BJ (cell line): ENCODE measurements around the gene LZTR1. TPM values are rescaled to one million over a fixed set of nuclear protein-coding genes. Genes with fewer than 3 reads are reported as not detected.

Experiments
- CTCF ChIA-PET: fragments of 350-600 bp; formaldehyde crosslinking; extraction: SDS; loops from one replicate; lab custom pipeline; 2021; ENCODE audit warnings: antibody characterized with exemption, inconsistent platforms; lab: Yijun Ruan, JAX
- POLR2A ChIA-PET: fragments of 300-600 bp; sonication (Branson Sonifier 250); formaldehyde crosslinking; extraction: SDS; loops from one replicate; lab custom pipeline; 2021; ENCODE audit warnings: antibody characterized with exemption; lab: Charles Lee
- DNase-seq: peaks from one replicate; pipeline ENCODE4 v3.0.0-alpha.2; 2011; ENCODE audit warnings: low read depth
- H3K27me3 ChIP-seq: 2 replicates; pipeline ENCODE4 v1.6.0; 2011; ENCODE audit warnings: low read length; ENCODE audit not compliant: control insufficient read depth, insufficient read depth
- H3K36me3 ChIP-seq: 2 replicates; pipeline ENCODE4 v1.5.1; 2011; ENCODE audit warnings: low read length; ENCODE audit not compliant: control insufficient read depth, insufficient read depth
- H3K4me3 ChIP-seq: 2 replicates; pipeline ENCODE4 v1.5.1; 2011; ENCODE audit warnings: low read depth, mild to moderate bottlenecking, control low read depth, low read length
- polyA plus RNA-seq: library from polyadenylated mRNA; depleted of rRNA; stranded (reverse); fragments of >200 nt; gene quantifications from 2 replicates; pipeline ENCODE4 v1.2.3, GENCODE V29; 2011
- TF ChIP-seq, protein P1 (sequence below): IDR thresholded peaks from 2 replicates; pipeline ENCODE4 v1.5.1; 2011; ENCODE audit warnings: low read depth, mild to moderate bottlenecking, control low read depth, inconsistent platforms, low read length, moderate library complexity; ENCODE audit not compliant: insufficient read depth

LZTR1 gene
- polyA plus RNA-seq, 1 experiment, result 45.9 TPM

DNA sequence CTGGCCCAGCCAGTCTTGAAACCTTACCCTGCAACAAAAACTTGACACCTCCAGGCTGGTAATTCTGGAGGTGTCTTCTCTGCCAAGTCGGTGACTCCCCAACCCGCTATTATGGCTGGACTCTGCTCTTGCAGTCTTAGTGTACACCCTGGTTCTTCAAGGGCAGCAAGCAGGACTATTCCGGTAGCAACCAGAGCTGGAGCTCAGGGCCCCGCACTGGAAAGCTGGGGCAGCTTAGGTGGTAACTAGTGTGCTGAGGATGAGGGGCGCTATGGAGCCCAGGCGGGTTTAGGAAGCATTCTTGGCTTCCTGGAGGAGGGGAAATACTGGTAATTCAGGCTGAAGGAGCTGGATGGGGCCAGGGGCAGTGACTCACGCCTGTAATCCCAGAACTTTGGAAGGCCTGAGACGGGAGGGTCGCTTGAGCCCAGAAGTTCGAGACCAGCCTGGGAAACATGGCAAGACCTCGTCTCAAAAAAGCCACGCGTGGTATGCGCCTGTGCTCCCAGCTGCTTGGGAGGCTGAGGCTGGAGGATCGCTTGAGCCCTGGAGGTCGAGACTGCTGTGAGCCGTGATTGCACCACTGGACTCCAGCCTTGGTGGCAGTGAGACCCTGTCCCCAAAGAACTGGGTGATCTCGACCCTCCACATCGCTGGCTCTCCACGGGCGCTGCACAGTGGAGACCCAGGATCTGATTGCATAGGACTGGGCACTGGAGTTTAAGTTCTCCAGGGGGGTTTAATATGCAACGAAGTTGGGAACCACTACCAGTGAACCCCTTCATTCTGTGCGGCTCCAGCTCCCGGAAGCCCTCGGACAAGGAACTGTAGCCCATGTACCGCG, 25.6 kb upstream of the LZTR1 start:
- H3K27me3 ChIP-seq, result no peaks in the 10 kb centered on the region
- ChIA-PET CTCF (interaction anchor here (0.8 to 7.2 kb wide), 4 partner anchors 19 to 146 kb away, joined by 3 to 36 read pairs (median 8); partner anchors contain the start of gene CRKL), POLR2A (interaction anchor here (0.6 kb wide), 1 partner anchor 71 kb away, joined by 9 read pairs; no protein-coding TSS in a partner anchor)
- DNase-seq, result no peak
- H3K4me3 ChIP-seq, result peak overlapping the region; percentile 63
- TF ChIP-seq, protein P1, sequence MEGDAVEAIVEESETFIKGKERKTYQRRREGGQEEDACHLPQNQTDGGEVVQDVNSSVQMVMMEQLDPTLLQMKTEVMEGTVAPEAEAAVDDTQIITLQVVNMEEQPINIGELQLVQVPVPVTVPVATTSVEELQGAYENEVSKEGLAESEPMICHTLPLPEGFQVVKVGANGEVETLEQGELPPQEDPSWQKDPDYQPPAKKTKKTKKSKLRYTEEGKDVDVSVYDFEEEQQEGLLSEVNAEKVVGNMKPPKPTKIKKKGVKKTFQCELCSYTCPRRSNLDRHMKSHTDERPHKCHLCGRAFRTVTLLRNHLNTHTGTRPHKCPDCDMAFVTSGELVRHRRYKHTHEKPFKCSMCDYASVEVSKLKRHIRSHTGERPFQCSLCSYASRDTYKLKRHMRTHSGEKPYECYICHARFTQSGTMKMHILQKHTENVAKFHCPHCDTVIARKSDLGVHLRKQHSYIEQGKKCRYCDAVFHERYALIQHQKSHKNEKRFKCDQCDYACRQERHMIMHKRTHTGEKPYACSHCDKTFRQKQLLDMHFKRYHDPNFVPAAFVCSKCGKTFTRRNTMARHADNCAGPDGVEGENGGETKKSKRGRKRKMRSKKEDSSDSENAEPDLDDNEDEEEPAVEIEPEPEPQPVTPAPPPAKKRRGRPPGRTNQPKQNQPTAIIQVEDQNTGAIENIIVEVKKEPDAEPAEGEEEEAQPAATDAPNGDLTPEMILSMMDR, result no peak
- H3K36me3 ChIP-seq, result peaks cover 3% of the 10 kb centered on the region

DNA sequence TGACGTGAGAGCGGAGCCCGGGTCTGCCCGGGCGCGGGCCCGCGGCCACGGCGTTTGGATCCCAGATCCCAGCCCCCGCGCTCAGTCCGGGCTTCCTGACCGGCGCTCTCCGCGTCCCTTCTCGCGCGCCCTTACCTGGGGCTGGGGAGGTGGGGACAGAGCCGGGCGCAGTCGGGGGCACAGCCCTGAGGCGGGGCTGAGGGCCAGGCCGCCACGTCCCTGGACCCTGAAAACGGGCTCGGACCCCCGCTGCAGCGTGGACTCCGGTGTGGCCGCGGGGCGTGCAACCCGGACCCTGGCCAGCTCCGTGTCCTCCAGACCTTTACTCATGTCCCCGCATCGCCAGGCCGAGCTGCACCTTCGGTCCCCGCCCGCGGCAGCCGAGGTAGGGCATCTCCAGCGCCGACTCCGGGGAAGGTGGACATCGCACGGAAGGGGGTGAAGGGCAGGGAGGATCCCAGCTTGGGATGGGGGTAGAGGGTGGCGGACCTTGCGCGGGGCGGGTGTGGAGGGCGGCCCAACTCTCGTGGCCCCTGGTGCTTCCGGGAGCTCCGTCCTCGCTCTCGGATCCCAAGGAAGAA, 24.9 kb upstream of the LZTR1 start:
- no peak for DNase-seq
- Histone ChIP-seq H3K36me3 (peaks cover 2% of the 10 kb centered on the region; the same call in 1 of the 2 replicates), H3K4me3 (peak overlapping the region; percentile 63), H3K27me3 (no peaks in the 10 kb centered on the region)
- ChIA-PET POLR2A (interaction anchor here (0.6 to 0.9 kb wide), 3 partner anchors 15 to 72 kb away, joined by 3 to 10 read pairs (median 9); no protein-coding TSS in a partner anchor), CTCF (interaction anchor here (0.7 to 7.2 kb wide), 7 partner anchors 15 to 72 kb away, joined by 3 to 36 read pairs (median 6); partner anchors contain the start of gene CRKL)
- TF ChIP-seq, protein P1, result 0 out of 2 replicates have a peak, but pooled peaks have one; percentile 3

DNA sequence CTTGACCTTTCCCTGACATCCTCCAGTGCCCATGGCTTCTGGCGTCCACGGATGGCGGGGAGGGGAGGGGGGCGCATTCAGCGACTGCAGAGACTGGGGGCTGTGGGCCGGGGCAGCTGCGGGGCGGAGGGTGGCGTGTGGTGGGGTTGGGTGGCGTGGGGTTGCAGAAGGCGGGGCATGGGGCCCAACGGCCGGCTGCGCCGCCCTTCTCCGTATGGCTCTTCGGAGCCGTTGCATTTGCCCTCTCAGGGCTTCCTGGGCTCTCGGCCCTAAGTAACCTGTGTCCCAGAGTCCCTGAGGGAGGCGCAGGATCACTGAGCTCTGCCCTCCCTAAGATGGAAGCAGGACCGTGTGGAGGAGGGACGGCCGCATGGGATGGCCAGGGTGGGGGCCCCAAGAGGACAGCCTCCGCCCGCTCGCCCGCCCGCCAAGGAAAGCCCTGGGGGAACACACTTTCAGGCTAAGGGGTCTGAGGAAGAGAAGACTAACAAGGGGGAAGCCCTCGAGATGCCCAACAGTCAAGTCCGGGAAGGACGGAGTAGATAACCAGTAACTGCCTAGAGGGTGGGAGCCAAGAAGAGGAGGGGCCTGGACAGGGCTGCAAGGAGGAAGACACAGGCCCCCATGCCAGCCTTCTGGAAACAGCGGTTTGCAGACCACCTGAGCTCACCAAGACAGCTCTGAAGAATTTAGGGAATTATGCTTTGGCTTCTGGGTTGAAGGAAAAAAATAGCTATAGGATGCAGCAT, 24.2 kb upstream of the LZTR1 start:
- CTCF ChIA-PET, result interaction anchor here (0.6 to 7.2 kb wide), 9 partner anchors 14 to 679 kb away, joined by 3 to 36 read pairs (median 5); partner anchors contain the start of gene CRKL
- no peaks in the 10 kb centered on the region for H3K27me3 ChIP-seq
- H3K36me3 ChIP-seq, result no peaks in the 10 kb centered on the region
- H3K4me3 ChIP-seq, result peak overlapping the region; percentile 63
- POLR2A ChIA-PET, result interaction anchor here (0.5 to 0.9 kb wide), 4 partner anchors 16 to 72 kb away, joined by 3 to 10 read pairs (median 6); no protein-coding TSS in a partner anchor
- TF ChIP-seq, protein P1, result no peak
- DNase-seq, result no peak

DNA sequence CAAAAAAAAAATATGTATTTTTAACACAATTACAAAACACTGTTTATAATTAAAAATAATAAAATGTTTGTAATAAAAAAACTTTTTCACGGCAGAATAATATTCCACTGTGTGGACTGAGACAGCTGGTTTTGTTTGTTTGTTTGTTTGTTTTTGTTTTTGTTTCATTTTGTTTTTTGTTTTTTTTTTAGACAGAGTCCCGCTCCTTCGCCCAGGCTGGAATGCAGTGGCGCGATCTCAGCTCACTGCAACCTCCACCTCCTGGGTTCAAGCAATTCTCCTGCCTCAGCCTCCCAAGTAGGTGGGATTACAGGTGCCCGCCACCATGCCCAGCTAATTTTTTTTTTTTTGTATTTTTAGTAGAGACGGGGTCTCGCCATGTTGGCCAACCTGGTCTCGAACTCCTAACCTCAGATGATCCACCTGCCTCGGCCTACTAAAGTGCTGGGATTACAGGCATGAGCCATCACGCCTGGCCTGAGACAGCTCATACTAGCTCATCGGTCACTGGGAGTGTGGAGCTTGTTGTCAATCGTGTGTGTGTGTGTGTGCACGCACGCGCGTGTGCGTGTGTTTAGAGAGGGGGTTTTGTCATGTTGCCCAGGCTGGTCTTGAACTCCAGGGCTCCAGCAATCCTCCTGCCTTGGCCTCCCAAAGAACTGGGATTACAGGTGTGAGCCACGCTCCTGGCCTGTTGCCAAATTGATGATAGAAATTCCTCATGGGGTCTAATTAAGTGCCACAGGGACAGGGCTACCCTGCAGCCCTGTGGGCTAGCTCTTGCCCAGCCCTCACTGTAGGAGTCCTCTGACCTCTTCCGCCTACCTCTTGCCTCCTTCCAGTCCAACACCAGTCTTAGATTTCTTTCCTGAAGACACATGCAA, 22.3 kb upstream of the LZTR1 start:
- no peaks in the 10 kb centered on the region for H3K36me3 ChIP-seq
- DNase-seq, result no peak
- TF ChIP-seq, protein P1, result no peak
- POLR2A ChIA-PET, result no interaction called here
- H3K27me3 ChIP-seq, result no peaks in the 10 kb centered on the region
- CTCF ChIA-PET, result interaction anchor here (1.8 to 2.9 kb wide), 3 partner anchors 22 to 74 kb away, joined by 4 to 12 read pairs (median 10); partner anchors contain the start of genes CRKL and LZTR1
- no peak overlapping the region for H3K4me3 ChIP-seq
